GM19035 (cell line): ENCODE data around the gene BHLHE23.

Experiments used
- ATAC-seq: cut with Tn5 transposase; IDR thresholded peaks from one replicate; pipeline ENCODE4 v1.9.1; 2021; ENCODE audit not compliant: unreplicated experiment

Gene BHLHE23

DNA sequence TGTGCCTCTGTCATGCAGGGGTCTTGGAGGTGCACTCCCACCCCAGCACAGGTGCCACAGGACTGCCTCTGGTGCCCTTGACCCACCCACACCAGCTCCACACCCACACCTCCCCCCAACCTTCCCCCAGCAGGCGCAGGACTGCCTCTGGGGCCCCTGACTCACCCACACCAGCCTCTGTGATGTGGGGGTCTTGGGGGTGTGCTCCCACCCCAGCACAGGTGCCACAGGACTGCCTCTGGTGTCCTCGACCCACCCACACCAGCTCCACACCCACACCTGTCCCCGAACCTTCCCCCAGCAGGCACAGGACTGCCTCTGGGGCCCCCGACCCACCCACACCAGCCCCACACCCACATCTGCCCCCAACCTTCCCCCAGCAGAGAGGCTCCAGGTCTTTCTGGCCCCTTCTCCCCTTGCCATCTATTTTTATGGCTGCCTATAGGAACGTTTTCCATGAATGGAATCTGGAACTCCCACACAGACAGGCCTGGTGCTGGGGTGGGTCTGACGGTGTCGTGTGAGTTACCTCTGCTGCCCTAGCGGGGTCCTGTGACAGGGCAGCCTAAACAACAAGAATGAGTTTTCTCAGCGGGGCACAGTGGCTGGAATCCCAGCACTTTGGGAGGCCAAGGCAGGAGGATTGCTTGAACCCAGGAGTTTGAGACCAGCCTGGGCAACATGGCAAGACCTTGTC lies 30.8 kb downstream of the BHLHE23 start:
- no peak for ATAC-seq

DNA sequence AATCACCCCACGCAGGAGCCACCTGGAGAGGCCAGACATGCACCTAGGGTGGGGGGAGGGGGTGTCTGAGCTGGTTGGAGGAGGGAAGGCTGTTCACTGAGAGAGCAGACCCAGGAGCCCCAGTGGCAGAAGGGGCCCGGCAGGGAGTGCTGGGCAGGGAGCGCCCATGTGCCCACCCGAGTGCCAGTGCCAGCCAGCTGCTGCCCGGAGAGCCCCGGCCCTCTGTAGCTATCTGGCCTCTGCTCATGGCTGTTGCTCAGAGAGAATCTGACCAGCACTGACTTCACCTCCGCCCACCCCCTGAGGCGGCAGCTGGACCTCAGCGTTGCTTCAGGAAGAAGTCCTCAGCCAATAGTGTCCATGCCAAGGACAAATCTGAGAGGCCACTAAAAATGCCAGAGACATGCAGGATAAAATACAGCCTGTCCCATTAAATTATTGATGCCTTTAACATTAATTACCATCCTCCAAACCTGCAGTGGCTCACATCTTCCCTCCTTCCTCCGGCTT lies 31.5 kb downstream of the BHLHE23 start:
- ATAC-seq: no peak

GRCh38 chr20:62972845-62973745 lies 33.7 kb downstream of the BHLHE23 start:
- no peak for ATAC-seq

- peak; percentile 68 for ATAC-seq
Observed at GRCh38 chr20:62971950-62972844, 34.6 kb downstream of the BHLHE23 start.

DNA sequence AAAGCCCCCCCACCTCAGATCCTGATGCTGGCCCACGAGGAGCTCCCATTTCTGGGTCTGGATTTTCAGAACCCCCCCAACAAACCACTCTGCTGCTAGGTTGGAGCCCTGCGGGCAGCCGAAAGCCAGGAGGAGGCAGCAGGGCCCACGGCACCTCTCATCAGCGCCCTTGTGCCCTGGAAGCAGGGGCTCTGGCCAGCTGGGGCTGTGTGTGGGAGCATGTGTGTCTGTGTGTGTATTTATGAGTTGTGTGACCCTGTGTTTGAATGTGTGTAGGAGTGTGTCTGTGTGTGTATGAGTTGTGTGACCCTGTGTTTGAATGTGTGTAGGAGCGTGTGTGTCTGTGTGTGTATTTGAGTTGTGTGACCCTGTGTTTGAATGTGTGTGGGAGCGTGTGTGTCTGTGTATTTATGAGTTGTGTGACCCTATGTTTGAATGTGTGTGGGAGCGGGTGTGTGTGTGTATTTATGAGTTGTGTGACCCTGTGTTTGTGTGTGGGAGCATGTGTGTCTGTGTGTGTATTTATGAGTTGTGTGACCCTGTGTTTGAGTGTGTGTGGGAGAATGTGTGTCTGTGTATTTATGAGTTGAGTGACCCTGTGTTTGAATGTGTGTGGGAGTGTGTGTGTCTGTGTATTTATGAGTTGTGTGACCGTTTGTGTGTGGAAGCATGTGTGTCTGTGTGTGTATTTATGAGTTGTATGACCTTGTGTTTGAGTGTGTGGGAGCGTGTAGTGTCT lies 35.4 kb downstream of the BHLHE23 start:
- no peak for ATAC-seq

GRCh38 chr20:62970307-62971210 lies 36.2 kb downstream of the BHLHE23 start:
- ATAC-seq: no peak

GRCh38 chr20:62969939-62970306 lies 36.8 kb downstream of the BHLHE23 start:
- no peak for ATAC-seq

GRCh38 chr20:62969179-62969760 lies 37.5 kb downstream of the BHLHE23 start:
- ATAC-seq: no peak

- no peak for ATAC-seq
Observed at GRCh38 chr20:62968378-62969178, 38.2 kb downstream of the BHLHE23 start.

DNA sequence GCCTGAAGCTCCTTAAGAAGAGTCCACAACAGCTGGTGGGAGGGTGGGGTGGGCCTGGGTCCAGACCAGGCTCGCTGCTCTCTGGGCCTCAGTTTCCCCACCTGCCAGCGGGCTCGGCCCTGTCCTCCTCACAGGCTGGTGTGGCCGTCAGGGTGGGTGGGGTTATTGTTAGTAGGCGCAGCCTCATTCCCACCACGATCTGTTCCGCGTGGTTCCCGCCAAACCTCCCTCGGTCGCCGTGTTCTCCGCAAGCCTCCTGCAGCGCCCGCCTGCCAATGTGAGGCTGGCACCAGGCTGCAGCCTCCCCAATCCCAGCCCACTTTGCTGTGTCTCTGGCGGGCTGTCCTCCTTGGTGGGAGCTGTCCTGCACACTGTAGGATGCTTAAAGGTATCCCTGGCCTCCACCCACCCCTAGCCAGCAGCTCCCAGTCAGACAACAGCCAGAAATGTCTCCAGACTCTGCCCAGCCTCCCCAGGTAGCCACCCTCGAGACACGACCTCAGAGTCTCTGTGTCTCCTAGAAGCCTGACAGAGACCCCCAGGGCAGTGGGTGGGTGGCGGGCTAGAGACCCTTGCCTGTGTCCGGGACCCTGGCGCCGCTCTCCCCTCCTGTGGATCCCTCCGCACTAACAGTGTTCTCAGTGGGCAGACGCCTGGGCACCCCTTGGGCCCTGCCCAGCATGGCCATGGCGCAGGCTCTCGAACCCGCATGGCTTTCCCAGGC lies 39.0 kb downstream of the BHLHE23 start:
- no peak for ATAC-seq

DNA sequence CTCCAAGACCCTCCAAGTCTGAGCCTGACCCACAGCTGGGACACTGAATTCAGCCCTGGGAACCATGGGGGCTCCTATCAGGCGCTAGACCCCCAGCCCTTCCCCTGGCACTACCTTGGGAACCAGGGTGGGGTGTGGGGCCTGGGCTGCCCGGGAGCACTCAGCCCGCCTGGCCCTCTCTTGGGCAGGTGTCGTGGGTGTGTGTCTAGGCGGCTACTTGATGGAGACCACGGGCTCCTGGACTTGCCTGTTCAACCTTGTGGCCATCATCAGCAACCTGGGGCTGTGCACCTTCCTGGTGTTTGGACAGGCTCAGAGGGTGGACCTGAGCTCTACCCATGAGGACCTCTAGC lies 39.6 kb downstream of the BHLHE23 start:
- ATAC-seq: no peak

DNA sequence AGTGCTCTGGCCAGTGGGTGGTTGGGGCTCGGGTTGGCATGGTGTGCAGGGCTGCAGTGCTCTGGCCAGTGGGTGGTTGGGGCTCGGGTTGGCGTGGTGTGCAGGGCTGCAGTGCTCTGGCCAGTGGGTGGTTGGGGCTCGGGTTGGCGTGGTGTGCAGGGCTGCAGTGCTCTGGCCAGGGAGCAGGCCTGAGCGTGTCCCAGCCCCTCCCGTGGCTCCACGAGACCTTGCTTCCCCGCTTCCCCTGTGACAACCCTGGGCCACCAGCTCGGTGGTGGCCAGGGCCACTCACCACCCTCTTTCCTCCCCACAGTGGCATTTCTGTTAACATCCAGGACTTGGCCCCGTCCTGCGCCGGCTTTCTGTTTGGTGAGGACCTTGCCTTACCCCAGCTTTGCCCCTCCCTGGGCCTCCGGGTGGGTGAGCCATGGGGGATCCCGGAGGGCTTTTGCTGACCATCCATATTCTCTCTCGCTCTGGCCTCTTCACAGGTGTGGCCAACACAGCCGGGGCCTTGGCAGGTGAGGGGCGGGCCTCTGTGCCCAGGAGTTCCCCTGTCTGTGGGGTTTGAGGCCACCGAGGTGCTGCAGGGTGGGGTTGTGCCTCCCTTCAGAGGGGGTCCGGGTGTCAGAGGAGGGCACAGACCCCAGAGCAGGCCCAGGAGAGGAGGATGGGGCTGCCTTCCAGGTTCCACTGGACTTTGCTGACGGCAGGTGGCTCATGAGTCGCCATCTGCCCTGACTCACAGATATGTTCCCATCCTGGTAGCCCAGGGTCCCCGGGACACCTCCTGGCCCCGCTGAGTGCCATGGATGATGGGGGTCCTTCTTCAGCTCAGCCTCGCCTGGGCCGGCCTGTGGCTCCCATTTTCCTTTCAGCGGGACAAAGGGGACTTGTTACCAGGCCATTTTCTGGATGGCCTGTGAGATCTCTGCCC lies 40.3 kb downstream of the BHLHE23 start:
- ATAC-seq: no peak

DNA sequence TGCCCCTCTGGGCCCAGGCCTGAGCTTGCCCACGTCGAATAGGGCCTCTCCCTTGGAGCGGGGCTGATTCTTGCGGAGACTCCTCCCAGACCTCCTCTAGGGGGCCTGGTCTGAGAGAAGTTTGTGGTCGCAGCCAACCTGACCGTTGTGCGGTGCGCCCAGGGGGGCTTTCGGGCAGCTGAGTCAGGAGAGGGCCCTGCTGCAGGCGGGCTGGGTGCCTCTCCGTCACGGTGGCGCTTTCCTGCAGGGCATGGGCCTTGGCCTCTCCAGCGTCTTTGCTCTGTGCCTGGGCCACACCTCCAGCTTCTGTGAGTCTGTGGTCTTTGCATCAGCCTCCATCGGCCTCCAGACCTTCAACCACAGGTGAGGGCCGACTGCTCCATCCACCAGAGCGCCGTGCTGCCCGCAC lies 41.4 kb downstream of the BHLHE23 start:
- ATAC-seq: no peak

- no peak for ATAC-seq
Observed at GRCh38 chr20:62964700-62965099, 42.1 kb downstream of the BHLHE23 start.

- ATAC-seq: no peak
Observed at GRCh38 chr20:62963614-62964397, 43.0 kb downstream of the BHLHE23 start.
